BLaER1 treated with 17β-estradiol and CSF1 and Interleukin-3, amounts not matched to agents 10 nM and 100 nM (cell line): ENCODE data around the gene TPM3.
A peak's percentile ranks its signal among the peaks of the same experiment; 100 is the strongest.
"Not testable (repeated sequence)": the region's sequence is repeated elsewhere in the genome, so short reads cannot be mapped to it uniquely, and the experiment has no call there.

Source experiments
- H3K27ac ChIP-seq, 11 experiments: shearing (Covaris generic); formaldehyde crosslinking; 2 replicates each; pipeline ENCODE4 v1.8.1; 2022
- H3K27me3 ChIP-seq, 11 experiments: shearing (Covaris generic); formaldehyde crosslinking; 2 replicates each; pipeline ENCODE4 v1.8.1; 2022
- H3K36me3 ChIP-seq, 11 experiments: shearing (Covaris generic); formaldehyde crosslinking; 2 replicates each; pipeline ENCODE4 v1.8.1; 2022
- H3K4me1 ChIP-seq, 10 experiments: shearing (Covaris generic); formaldehyde crosslinking; 2 replicates each; pipeline ENCODE4 v1.8.1; 2022
- H3K4me2 ChIP-seq, 11 experiments: shearing (Covaris generic); formaldehyde crosslinking; 2 replicates each; pipeline ENCODE4 v1.8.1; 2022
- H3K4me3 ChIP-seq, 10 experiments: shearing (Covaris generic); formaldehyde crosslinking; 2 replicates each; pipeline ENCODE4 v1.8.1; 2022
- H3K9ac ChIP-seq, 11 experiments: shearing (Covaris generic); formaldehyde crosslinking; 2 replicates each; pipeline ENCODE4 v1.8.1; 2022
- H3K9me3 ChIP-seq, 11 experiments: shearing (Covaris generic); formaldehyde crosslinking; replicated peaks in 1 of 11; 2 replicates each; pipeline ENCODE4 v1.8.1; 2022
- H4K20me1 ChIP-seq, 11 experiments: shearing (Covaris generic); formaldehyde crosslinking; 2 replicates each; pipeline ENCODE4 v1.8.1; 2022
- Cebpa-rat ChIP-seq, 11 experiments: shearing (Covaris generic); IDR thresholded peaks; 2 replicates each; pipeline ENCODE4 v1.8.1; 2022

The TPM3 gene

DNA sequence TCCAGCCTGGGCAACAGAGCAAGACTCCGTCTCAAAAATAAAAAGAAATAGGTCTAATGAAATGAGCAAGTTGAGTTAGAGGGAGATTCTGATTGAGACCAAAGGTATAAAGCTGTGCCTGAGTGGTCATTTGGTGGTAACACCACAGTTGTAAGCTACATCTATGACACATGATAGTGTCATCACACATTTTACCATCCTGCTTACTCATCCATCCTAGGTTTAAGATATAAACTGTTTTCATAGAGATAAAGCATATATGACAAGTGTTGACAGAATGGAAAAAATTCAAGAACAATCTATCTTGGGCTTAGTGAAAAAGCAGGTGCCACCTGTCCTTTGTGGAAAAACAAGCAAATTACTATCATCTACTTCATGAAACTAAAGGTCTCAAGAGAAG lies 21.4 kb upstream of the TPM3 start:
- no peak overlapping the region for H3K4me3 ChIP-seq
- peaks cover 20 to 95% (median 78%) of the 10 kb centered on the region in 11 experiments; a peak in 20 of 22 replicates for H4K20me1 ChIP-seq
- no peak for TF ChIP-seq Cebpa-rat (IDR thresholded peaks at IDR 0.05)
- H3K36me3 ChIP-seq: peaks cover 85 to 99% (median 92%) of the 10 kb centered on the region in 11 experiments
- H3K27me3 ChIP-seq: no peaks in the 10 kb centered on the region
- no peak overlapping the region for H3K27ac ChIP-seq
- H3K9ac ChIP-seq: no peak overlapping the region
- H3K9me3 ChIP-seq: no peaks in the 10 kb centered on the region
- H3K4me2 ChIP-seq: no peak overlapping the region
- peaks cover 1 to 18% (median 9%) of the 10 kb centered on the region in 10 experiments for H3K4me1 ChIP-seq

- no peak overlapping the region for H3K4me3 ChIP-seq
- H3K4me1 ChIP-seq: peaks cover 0 to 8% (median 0%) of the 10 kb centered on the region in 10 experiments; a peak in 2 of 20 replicates
- no peaks in the 10 kb centered on the region for H3K9me3 ChIP-seq
- H3K36me3 ChIP-seq: peaks cover 85 to 99% (median 92%) of the 10 kb centered on the region in 11 experiments
- no peak overlapping the region for H3K4me2 ChIP-seq
- H3K27me3 ChIP-seq: no peaks in the 10 kb centered on the region
- no peak overlapping the region for H3K27ac ChIP-seq
- H3K9ac ChIP-seq: no peak overlapping the region
- peaks cover 15 to 95% (median 77%) of the 10 kb centered on the region in 11 experiments; a peak in 20 of 22 replicates for H4K20me1 ChIP-seq
- TF ChIP-seq Cebpa-rat (IDR thresholded peaks at IDR 0.05): no peak
Observed at GRCh38 chr1:154212083-154212482, 20.2 kb upstream of the TPM3 start.

DNA sequence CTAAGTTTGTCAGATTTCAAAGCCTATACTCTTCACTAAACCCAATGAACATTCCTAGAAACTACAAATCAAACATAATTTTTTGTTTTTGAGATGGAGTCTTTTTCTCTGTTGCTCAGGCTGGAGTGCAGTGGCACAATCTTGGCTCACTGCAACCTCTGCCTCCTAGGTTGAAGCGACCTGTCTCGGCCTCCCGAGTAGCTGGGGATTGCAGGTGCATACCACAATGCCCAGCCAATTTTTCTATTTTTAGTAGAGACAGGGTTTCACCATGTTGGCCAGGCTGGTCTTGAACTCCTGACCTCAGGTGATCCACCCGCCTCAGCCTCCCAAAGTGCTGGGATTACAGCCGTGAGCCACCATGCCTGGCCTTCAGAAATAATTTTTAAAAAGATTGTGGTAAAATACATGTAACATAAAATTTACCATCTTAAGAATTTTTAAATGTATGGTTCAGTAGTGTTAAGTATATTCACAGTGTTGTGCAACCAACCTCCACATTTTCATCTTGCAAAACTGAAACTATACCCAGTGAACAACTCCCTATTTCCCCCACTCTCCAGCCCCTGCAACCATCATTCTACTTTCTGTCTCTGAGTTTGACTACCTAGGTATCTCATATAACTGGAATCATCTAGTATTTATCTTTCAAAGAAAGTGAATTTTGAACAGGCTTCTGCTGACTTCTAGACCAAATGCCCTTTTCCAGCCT lies 16.9 kb upstream of the TPM3 start:
- Histone ChIP-seq H4K20me1 (peaks cover 14 to 82% (median 66%) of the 10 kb centered on the region in 11 experiments; a peak in 17 of 22 replicates), H3K36me3 (peaks cover 81 to 96% (median 91%) of the 10 kb centered on the region in 11 experiments), H3K27ac (no peak overlapping the region), H3K9me3 (no peaks in the 10 kb centered on the region), H3K4me1 (no peaks in the 10 kb centered on the region), H3K9ac (no peak overlapping the region), H3K27me3 (no peaks in the 10 kb centered on the region), H3K4me3 (no peak overlapping the region), H3K4me2 (no peak overlapping the region)
- no peak for TF ChIP-seq Cebpa-rat (IDR thresholded peaks at IDR 0.05)

DNA sequence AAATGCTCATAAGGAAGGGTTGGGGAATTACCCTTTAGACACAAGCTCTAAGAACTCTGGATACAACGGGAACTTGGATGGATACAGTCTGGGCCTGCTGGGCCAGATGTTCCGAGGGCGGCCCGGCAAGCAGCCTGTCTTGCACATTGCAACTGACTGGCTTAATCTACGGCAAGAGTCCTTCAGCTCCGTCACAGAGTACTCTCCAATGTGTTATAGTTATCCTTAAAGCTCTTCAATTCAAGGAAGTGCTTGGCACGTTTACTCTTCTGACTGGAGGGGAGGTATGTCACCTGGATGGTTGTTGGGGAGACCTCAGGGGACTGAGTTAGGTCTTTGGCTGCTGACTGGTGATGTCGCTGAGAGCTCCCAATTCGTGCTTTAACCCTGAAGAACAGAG lies 15.4 kb upstream of the TPM3 start:
- no peaks in the 10 kb centered on the region for H3K27me3 ChIP-seq
- no peak overlapping the region for H3K4me2 ChIP-seq
- H3K9me3 ChIP-seq: no peaks in the 10 kb centered on the region
- H4K20me1 ChIP-seq: peaks cover 4 to 67% (median 50%) of the 10 kb centered on the region in 11 experiments; a peak in 17 of 22 replicates
- H3K4me3 ChIP-seq: no peak overlapping the region
- H3K9ac ChIP-seq: no peak overlapping the region
- H3K4me1 ChIP-seq: no peaks in the 10 kb centered on the region
- peaks cover 65 to 80% (median 76%) of the 10 kb centered on the region in 11 experiments for H3K36me3 ChIP-seq
- no peak overlapping the region for H3K27ac ChIP-seq
- no peak for TF ChIP-seq Cebpa-rat (IDR thresholded peaks at IDR 0.05)

DNA sequence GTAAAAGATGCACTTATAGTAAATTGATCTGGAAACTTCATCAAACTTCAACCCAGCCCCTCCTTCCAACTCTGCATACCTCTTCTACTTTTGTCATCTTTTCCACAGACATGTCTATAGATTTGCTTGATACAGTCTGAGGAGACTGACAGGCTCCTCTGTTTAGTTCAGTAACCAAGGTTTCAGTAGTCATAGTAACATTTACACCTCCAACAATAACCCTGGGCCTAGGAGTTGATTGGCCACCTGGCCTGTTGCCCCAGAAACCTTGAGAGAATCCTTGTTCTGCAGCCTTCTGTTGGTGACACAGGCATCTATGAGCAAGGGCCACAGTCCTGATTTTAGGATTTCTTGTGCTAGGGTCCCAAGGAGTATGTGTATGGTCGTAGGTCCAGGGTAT lies 14.3 kb upstream of the TPM3 start, which contains the start of gene CFAP141:
TSS of gene CFAP141 (minus strand) at position 138 of the 400 bp plus-strand sequence. CDS start at position 112, 26 bp downstream.
- Histone ChIP-seq H3K9ac (no peak within 1 kb of the TSS), H3K9me3 (no peaks in the 10 kb centered on the region), H3K4me3 (no peak within 1 kb of the TSS), H3K36me3 (peaks cover 55 to 69% (median 65%) of the 10 kb centered on the region in 11 experiments), H3K4me1 (no peaks in the 10 kb centered on the region), H3K27me3 (no peaks in the 10 kb centered on the region), H4K20me1 (peaks cover 4 to 57% (median 42%) of the 10 kb centered on the region in 11 experiments; a peak in 17 of 22 replicates), H3K4me2 (no peak within 1 kb of the TSS), H3K27ac (no peak within 1 kb of the TSS)
- no peak for TF ChIP-seq Cebpa-rat (IDR thresholded peaks at IDR 0.05)

DNA sequence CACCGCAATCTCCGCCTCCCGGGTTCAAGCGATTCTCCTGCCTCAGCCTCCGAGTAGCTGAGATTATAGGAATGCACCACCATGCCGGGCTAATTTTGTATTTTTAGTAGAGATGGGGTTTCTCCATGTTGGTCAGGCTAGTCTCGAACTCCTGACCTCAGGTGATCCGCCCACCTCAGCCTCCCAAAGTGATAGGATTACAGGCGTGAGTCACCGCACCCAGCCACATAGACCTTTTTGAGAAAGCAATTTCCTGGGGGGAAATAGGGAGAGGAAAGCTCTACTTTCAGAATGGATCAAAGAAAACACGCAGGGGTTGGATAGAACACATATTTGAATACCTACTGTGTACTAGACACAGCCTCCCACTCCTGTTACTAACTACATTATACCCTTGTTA lies 13.9 kb upstream of the TPM3 start:
- H3K36me3 ChIP-seq: peaks cover 52 to 65% (median 62%) of the 10 kb centered on the region in 11 experiments
- not testable (repeated sequence) for H3K9ac ChIP-seq, H3K4me1 ChIP-seq, H3K4me3 ChIP-seq, H3K27me3 ChIP-seq, H3K9me3 ChIP-seq, H3K4me2 ChIP-seq, H3K27ac ChIP-seq
- H4K20me1 ChIP-seq: peaks cover 4 to 56% (median 42%) of the 10 kb centered on the region in 11 experiments; a peak in 17 of 22 replicates

DNA sequence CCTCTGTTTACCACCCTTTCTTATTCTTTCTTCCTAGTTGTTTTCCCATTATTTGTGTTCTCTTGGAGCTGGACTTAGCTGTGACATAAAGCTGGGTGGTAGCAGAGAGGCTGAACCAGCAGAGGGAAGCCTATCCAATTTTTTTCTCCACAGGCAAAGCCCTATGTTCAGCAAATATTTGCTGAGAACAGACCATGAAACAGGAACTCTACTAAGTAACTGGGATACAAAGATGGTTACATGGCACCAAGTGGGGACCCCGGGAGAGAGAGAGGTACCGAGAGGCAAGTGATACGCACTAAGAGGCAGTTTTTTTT lies 7.6 kb upstream of the TPM3 start:
- H3K36me3 ChIP-seq: 0 out of 22 replicates have a peak, but pooled peaks cover 0 to 3% (median 0%) of the 10 kb centered on the region in 11 experiments
- no peak overlapping the region for H3K4me3 ChIP-seq
- peak overlapping the region in 4 of 11 experiments; percentile 20 to 65 (median 47); a peak in 7 of 22 replicates for H3K4me2 ChIP-seq
- H4K20me1 ChIP-seq: peaks cover 0 to 9% (median 0%) of the 10 kb centered on the region in 11 experiments; a peak in 2 of 22 replicates
- no peaks in the 10 kb centered on the region for H3K9me3 ChIP-seq
- H3K4me1 ChIP-seq: peaks cover 0 to 29% (median 2%) of the 10 kb centered on the region in 10 experiments; a peak in 11 of 20 replicates
- TF ChIP-seq Cebpa-rat (IDR thresholded peaks at IDR 0.05): no peak
- peak overlapping the region in 1 of 11 experiments; percentile 30; a peak in 1 of 22 replicates for H3K9ac ChIP-seq
- H3K27me3 ChIP-seq: no peaks in the 10 kb centered on the region
- H3K27ac ChIP-seq: peak overlapping the region in 2 of 11 experiments; percentile 37 to 44; a peak in 3 of 22 replicates

GRCh38 chr1:154198756-154199562 lies 7.1 kb upstream of the TPM3 start:
- Histone ChIP-seq H3K4me2 (peak overlapping the region in 4 of 11 experiments; percentile 20 to 65 (median 47); a peak in 6 of 22 replicates), H3K36me3 (no peaks in the 10 kb centered on the region), H3K27me3 (no peaks in the 10 kb centered on the region), H4K20me1 (0 out of 22 replicates have a peak, but pooled peaks cover 0 to 9% (median 0%) of the 10 kb centered on the region in 11 experiments), H3K4me3 (no peak overlapping the region; a peak in 1 of 20 replicates), H3K4me1 (peaks cover 0 to 35% (median 7%) of the 10 kb centered on the region in 10 experiments; a peak in 11 of 20 replicates), H3K27ac (peak overlapping the region in 2 of 11 experiments; percentile 37 to 44; a peak in 3 of 22 replicates), H3K9me3 (no peaks in the 10 kb centered on the region), H3K9ac (peak overlapping the region in 1 of 11 experiments; percentile 30; a peak in 1 of 22 replicates)
- no peak for TF ChIP-seq Cebpa-rat (IDR thresholded peaks at IDR 0.05)

GRCh38 chr1:154193821-154194220 lies 1.9 kb upstream of the TPM3 start:
- H3K4me3 ChIP-seq: no peak overlapping the region
- no peaks in the 10 kb centered on the region for H3K27me3 ChIP-seq
- H3K9me3 ChIP-seq: no peaks in the 10 kb centered on the region
- H3K4me1 ChIP-seq: peaks cover 15 to 46% (median 27%) of the 10 kb centered on the region in 10 experiments
- no peak for TF ChIP-seq Cebpa-rat (IDR thresholded peaks at IDR 0.05)
- no peaks in the 10 kb centered on the region for H3K36me3 ChIP-seq
- no peak overlapping the region for H3K9ac ChIP-seq
- H4K20me1 ChIP-seq: no peaks in the 10 kb centered on the region
- H3K27ac ChIP-seq: peak overlapping the region in 2 of 11 experiments; percentile 13 to 27; a peak in 2 of 22 replicates
- peak overlapping the region in 5 of 11 experiments; percentile 2 to 36 (median 15); a peak in 7 of 22 replicates for H3K4me2 ChIP-seq
